HEK293 (cell line): ENCODE results near the gene TNFAIP2.

Experiments
- BCL11A ChIP-seq: fragments of 450-650 bp; formaldehyde crosslinking; IDR thresholded peaks from 2 replicates; pipeline ENCODE4 v1.5.1; 2016; ENCODE audit warnings: low read depth, missing biosample characterization, missing genetic modification characterization
- GLI2 ChIP-seq: fragments of 450-650 bp; formaldehyde crosslinking; IDR thresholded peaks from 2 replicates; pipeline ENCODE4; 2017; ENCODE audit warnings: missing biosample characterization, missing genetic modification characterization, low read depth, borderline replicate concordance
- ZNF155 ChIP-seq: fragments of 450-650 bp; formaldehyde crosslinking; IDR thresholded peaks from 2 replicates; pipeline ENCODE4 v1.5.1; 2016; ENCODE audit warnings: missing biosample characterization, missing genetic modification characterization
- ZNF555 ChIP-seq: fragments of 450-650 bp; formaldehyde crosslinking; conservative IDR thresholded peaks from 2 replicates; pipeline ENCODE4 v1.5.1; 2017; ENCODE audit warnings: missing biosample characterization, mild to moderate bottlenecking, missing genetic modification characterization, inconsistent platforms
- ZNF791 ChIP-seq: fragments of 450-650 bp; formaldehyde crosslinking; IDR thresholded peaks from 2 replicates; pipeline ENCODE4 v1.5.1; 2016; ENCODE audit warnings: missing biosample characterization, missing genetic modification characterization
- TF ChIP-seq, protein P1 (sequence below): fragments of 450-650 bp; formaldehyde crosslinking; IDR thresholded peaks from 2 replicates; pipeline ENCODE4 v1.5.1; 2016; ENCODE audit warnings: missing biosample characterization, missing genetic modification characterization
- TF ChIP-seq, protein P2 (sequence below): fragments of 450-650 bp; formaldehyde crosslinking; IDR thresholded peaks from 2 replicates; pipeline ENCODE4 v1.5.1; 2016; ENCODE audit warnings: missing biosample characterization, missing genetic modification characterization
- TF ChIP-seq, protein P3 (sequence below): sonication (generic); formaldehyde crosslinking; IDR thresholded peaks from 2 replicates; pipeline ENCODE4 v1.8.1; 2022; ENCODE audit warnings: mild to moderate bottlenecking, moderate library complexity, missing genetic modification reagents
- TF ChIP-seq, protein P4 (sequence below): fragments of 450-650 bp; formaldehyde crosslinking; IDR thresholded peaks from 2 replicates; pipeline ENCODE4 v1.5.1; 2016; ENCODE audit warnings: missing biosample characterization, missing genetic modification characterization

DNA sequence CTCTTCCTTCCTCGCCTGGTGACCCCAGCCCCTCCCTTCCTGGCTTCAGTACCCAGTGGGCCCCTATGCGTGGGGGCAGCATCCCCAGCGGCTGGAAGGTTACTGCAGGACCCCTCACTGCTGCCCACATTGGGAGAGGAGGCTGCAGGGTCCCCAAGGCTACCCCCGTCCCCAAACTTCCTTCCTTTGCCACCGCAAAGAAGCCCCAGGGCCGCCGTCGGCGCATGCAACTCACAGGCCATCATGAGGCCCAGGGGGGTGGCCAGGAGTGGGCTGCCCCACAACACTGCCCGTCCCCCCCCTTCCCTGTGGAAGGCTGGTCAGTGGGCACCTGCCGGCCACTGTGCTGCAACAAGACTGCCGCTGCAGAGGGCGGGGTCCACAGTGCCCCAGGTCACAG is 9.5 kb upstream of the TNFAIP2 start:
- TF ChIP-seq, protein P1, sequence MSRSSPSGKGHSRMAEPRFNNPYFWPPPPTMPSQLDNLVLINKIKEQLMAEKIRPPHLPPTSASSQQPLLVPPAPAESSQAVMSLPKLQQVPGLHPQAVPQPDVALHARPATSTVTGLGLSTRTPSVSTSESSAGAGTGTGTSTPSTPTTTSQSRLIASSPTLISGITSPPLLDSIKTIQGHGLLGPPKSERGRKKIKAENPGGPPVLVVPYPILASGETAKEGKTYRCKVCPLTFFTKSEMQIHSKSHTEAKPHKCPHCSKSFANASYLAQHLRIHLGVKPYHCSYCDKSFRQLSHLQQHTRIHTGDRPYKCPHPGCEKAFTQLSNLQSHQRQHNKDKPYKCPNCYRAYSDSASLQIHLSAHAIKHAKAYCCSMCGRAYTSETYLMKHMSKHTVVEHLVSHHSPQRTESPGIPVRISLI (tag by site-specific recombination): no peak
- no peak for TF ChIP-seq ZNF555
- TF ChIP-seq, protein P2, sequence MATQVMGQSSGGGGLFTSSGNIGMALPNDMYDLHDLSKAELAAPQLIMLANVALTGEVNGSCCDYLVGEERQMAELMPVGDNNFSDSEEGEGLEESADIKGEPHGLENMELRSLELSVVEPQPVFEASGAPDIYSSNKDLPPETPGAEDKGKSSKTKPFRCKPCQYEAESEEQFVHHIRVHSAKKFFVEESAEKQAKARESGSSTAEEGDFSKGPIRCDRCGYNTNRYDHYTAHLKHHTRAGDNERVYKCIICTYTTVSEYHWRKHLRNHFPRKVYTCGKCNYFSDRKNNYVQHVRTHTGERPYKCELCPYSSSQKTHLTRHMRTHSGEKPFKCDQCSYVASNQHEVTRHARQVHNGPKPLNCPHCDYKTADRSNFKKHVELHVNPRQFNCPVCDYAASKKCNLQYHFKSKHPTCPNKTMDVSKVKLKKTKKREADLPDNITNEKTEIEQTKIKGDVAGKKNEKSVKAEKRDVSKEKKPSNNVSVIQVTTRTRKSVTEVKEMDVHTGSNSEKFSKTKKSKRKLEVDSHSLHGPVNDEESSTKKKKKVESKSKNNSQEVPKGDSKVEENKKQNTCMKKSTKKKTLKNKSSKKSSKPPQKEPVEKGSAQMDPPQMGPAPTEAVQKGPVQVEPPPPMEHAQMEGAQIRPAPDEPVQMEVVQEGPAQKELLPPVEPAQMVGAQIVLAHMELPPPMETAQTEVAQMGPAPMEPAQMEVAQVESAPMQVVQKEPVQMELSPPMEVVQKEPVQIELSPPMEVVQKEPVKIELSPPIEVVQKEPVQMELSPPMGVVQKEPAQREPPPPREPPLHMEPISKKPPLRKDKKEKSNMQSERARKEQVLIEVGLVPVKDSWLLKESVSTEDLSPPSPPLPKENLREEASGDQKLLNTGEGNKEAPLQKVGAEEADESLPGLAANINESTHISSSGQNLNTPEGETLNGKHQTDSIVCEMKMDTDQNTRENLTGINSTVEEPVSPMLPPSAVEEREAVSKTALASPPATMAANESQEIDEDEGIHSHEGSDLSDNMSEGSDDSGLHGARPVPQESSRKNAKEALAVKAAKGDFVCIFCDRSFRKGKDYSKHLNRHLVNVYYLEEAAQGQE: no peak
- TF ChIP-seq BCL11A (tag by site-specific recombination): no peak
- TF ChIP-seq, protein P3, sequence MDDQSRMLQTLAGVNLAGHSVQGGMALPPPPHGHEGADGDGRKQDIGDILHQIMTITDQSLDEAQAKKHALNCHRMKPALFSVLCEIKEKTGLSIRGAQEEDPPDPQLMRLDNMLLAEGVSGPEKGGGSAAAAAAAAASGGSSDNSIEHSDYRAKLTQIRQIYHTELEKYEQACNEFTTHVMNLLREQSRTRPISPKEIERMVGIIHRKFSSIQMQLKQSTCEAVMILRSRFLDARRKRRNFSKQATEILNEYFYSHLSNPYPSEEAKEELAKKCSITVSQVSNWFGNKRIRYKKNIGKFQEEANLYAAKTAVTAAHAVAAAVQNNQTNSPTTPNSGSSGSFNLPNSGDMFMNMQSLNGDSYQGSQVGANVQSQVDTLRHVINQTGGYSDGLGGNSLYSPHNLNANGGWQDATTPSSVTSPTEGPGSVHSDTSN (CRISPR knock-in tag): no peak
- TF ChIP-seq GLI2 (tag by site-specific recombination): no peak
- TF ChIP-seq ZNF791: no peak
- no peak for TF ChIP-seq ZNF155 (tag by site-specific recombination)
- TF ChIP-seq, protein P4, sequence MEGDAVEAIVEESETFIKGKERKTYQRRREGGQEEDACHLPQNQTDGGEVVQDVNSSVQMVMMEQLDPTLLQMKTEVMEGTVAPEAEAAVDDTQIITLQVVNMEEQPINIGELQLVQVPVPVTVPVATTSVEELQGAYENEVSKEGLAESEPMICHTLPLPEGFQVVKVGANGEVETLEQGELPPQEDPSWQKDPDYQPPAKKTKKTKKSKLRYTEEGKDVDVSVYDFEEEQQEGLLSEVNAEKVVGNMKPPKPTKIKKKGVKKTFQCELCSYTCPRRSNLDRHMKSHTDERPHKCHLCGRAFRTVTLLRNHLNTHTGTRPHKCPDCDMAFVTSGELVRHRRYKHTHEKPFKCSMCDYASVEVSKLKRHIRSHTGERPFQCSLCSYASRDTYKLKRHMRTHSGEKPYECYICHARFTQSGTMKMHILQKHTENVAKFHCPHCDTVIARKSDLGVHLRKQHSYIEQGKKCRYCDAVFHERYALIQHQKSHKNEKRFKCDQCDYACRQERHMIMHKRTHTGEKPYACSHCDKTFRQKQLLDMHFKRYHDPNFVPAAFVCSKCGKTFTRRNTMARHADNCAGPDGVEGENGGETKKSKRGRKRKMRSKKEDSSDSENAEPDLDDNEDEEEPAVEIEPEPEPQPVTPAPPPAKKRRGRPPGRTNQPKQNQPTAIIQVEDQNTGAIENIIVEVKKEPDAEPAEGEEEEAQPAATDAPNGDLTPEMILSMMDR (tag by site-specific recombination): no peak
